CD4-positive, alpha-beta T cell treated with Interferon gamma for 1 hour (primary cell): ENCODE data around the gene PLEKHA7.
"Not testable (repeated sequence)": the region's sequence is repeated elsewhere in the genome, so short reads cannot be mapped to it uniquely, and the experiment has no call there.

Experiments
- DNase-seq: peaks from one replicate; pipeline ENCODE4 v3.0.0-alpha.2; 2020

PLEKHA7 gene

DNA sequence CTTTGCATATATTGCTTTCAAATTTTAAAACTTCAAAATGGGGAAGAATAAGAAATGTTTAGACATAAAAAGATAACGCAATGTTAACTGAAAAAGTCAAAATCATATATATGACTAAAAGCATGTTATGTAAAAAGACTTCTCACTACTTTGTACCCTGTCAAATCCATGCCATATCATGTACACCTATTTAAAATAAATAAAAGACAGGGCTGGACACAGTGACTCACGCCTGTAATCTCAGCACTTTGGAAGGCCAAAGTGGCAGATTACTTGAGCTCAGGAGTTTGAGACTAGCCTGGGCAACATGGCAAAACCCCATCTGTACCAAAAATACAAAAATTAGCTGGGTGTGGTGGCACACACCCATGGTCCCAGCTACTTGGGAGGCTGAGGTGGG, 109.5 kb downstream of the PLEKHA7 start:
- not testable (repeated sequence) for DNase-seq

DNA sequence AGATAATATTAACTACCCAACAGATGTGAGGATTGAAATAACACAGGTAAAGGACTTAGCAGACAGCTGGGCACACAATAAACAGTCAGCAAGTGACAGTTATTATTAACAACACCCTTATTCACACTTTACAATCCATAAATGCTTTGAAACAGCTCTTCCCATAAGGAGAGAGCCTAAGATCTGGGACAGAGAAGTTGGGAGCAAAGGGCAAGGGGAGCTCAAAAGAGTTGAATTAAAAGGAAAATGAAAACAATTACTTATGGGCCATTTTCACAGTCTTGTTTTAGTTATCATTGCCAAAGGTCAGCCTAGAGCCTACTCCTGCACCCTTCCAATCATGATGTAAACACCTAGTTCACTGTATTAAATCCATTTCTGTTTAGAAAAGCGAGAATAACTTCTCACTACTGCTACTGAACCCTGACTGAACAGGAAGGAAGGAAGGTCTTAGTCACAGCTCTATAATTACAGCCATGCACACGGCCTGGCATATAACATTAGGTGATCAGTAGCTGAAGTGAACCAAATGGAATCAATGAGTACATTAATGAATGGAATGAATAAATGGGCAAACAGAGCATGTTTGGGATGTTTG, 111.3 kb downstream of the PLEKHA7 start:
- no peak for DNase-seq

DNA sequence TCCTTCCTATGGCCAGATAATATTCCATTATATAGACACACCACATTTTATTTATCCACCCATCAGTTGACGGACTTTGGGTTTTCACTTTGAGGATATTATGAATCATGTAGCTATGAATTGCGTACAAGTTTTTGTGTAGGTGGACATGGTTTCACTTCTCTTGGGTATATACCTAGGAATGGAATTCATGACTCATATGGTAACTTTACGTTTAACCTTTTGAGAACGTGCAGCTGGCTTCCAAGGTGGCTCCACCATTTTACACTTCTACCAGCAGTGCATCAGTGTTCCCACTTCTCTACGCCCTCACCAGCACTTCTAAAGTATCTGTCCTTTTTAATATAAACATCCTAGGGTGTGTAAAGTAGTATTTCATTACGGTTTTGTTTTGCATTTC, 112.0 kb downstream of the PLEKHA7 start:
- DNase-seq, result no peak

DNA sequence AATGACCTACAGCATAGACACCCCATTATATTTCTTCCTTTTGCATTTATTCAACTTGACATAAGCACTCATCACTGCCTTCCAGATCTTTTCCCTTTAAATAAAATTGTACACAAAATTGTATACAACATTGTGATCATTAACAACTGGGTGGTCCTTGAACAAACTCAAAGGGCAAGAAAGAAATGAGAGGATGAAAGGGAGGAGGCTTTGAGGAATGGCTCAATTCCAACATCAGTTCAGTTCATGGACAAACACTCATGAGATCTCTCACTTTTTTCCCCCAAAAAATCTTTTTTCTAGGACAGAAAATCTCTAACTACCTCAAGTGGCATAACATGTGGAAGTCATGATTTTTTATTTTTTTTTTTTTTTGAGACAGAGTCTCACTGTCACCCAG, 113.7 kb downstream of the PLEKHA7 start:
- no peak for DNase-seq

DNA sequence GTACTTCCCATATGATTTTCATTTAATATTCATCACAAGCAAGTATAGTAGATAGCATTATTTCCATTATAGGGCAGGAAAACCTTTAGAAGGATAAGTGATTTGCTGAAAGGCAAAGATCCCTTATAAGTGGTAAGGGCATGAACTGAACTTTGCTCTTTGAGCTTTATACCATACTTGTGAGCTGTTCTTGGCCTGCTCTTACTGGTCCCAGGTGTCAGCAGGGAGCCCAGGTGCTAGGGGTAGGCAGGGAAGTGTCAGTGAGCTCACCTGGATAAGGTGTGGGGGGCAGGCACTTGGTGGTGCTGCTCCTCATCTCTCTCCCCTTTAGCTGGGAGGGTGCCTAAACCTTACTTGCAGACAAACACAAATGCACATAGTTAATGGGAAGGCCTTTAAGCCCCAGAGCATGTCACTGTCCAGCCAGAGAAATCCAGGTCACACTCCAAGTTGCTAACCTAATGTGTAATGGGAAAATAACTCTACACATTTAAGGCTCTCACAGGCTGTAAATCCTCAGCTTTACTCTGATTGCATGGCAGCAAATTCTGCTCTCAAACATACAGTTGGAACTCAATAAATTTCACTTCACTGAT, 114.4 kb downstream of the PLEKHA7 start:
- no peak for DNase-seq

DNA sequence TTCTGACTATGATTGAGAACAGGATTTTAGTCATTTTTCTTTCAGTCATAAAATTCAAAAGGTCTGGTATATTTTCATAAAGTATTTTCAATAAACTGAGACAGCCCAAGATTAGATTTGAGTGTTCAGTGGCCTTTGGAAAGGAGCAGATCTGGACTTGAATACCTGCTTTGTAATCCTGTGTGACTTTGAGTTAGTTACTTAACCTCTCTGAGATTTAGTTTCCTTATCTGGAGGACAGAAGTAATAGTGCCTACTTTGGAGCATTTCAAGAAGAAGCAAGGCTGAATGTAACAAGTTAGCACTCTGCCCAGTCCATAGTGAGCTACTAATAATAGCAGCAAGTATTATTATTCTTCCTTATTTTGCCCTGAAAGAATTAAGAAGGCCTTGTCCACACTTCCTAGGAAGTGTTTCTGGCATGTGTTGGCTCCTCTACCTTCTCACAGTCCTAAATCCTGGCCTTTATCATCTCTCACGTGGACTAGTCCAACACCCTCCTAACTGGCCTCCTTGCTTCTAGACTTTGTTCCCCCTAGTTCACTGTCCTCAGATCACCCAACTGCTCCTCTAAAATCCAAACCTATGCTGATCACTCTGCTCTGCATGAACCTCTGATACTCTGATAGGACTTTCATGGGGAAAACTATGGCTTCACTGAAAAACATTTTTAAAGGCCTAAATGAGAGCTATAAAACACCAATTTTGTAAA, 115.8 kb downstream of the PLEKHA7 start:
- DNase-seq, result no peak

DNA sequence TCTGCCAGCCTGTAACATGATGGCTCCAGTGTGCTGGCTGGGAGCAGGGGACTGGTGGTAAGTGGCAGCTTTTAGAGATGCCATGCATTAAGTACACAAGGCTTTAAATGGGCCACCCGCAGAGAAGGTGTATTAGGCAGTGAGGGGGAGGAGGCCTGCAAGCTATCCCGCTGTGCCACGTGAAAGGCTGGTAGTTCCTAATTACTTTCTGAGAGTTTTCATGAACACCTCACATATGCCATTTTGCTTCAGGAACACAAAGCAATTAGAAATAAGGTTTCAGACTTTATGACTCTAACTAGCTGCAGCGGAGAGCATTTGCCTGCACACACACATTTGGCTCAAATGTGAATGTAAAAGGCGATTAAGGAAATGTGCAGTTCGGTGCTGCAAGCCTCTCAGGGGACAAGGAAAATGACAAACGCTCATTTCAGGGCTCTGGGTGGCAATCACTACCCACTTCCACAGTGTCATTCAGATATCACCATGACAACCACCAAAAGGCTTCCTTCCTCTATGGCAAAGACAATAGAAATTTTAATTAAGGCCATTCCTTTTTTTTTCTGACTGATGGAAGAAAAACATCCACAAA, 116.6 kb downstream of the PLEKHA7 start:
- no peak for DNase-seq

DNA sequence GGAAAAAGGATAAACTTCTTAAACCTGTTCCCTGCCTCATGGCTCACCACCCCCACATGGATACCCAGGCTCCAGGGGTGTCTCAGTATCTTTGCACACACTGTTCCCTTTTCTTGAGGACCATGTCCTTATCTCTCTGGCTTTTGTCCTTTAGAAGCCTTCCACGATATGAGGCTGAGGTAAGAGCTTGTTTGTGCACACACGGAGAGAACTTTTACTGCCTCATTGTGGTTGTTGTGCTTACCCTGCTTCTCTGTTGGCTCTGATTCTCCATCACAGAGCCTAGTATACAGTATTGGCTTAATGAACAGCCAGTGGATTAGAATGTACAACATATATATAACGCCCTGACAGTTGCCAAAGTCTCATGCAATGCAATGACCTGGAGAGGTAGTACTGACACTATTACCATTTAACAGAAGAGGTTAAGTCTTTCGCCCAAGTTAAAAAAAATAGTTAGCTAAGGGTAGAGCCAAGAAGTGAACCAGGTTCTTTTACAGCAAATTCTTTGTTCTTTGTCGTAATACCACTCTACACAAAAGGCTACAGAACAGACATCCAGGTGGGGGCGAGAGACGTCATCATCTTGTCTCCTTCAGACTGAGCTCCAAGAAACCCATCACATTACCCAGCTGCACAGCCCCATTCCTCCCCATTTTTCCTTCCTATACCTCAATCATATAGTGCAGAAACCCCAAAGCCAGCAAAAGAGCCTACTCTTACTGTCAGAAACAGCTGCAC, 117.3 kb downstream of the PLEKHA7 start:
- no peak for DNase-seq

DNA sequence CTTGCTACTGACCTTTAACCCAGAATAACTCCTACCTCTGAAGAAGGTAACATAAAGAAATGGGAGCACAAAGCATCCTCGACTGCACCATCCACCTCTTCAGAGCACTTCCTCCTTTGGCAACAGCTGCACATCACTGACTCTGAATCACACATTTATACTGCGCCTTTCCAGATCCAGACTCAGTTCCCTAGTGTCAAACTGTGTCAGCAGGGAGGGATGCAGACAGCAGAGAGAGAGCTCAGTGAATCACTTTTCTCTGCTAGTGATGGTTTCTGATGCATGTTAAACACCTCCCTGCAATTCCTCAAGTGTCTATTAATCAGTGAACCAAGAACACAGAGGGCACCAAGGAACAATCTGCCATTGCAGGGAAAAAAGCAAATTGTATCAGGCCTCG, 118.9 kb downstream of the PLEKHA7 start:
- no peak for DNase-seq

DNA sequence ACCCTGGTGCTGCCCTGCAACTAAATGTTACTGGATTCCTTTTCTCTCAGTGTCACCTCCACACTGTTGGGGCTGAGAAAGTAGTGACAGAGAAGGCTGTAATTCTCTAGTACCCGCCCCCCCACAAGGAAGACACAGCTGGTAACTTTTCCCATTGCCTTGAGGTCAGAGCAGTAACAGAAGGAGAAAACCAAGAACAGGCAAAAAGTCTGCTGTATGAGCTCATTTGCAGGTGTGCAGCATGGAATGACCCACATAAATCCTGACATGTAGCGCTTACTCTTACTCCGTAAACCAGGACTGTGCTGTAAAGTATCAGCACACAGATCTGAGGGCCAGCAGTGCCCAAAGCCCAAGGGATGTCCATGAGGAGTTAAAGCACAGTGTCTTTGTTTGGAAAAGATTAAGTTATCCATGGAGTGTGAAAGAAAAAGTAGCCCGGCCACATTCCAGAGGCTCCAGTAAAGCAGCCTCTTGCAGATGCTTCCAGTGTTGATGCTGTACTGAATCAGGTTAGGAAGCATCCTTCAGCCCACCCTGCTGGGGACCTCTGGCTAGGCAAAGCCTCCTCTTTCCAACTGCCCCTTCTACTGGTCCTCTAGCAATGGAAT, 120.7 kb downstream of the PLEKHA7 start:
- no peak for DNase-seq

DNA sequence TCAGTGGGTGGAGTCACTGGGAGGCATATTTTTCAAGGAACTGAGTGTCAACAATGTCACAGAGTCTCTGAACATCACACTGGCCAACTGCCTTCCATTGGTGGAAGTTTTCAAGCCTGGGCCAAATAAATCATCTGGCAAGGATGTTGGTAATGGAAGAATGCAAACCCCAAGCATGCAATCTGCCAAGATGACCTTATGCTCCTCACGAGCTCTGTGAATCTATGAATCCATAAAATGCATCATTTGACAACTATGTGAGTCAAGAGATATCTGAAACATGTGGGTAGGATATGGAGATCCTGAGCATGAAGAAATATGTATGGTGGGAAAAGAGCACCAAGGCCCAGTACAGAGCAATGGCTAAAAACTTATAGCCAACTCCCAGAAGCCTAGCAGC, 122.2 kb downstream of the PLEKHA7 start:
- DNase-seq, result no peak

DNA sequence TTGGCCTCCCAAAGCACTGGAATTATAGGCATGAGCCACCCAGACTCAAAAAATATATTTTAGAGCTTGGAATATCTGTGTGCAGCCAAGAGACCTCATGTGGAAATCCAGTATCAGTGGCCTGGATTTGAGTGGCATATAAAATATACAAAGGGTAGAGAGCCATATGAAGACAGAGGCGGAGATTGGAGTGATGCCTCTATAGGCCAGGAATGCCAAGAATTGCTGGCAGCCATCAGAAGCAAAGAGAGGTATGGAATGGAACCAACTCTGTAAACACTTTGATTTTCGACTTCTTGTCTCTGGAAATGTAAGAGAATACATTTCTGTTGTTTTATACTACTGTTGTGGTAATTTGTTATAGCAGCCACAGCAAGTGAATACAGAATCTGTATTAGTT, 123.0 kb downstream of the PLEKHA7 start:
- DNase-seq, result no peak

DNA sequence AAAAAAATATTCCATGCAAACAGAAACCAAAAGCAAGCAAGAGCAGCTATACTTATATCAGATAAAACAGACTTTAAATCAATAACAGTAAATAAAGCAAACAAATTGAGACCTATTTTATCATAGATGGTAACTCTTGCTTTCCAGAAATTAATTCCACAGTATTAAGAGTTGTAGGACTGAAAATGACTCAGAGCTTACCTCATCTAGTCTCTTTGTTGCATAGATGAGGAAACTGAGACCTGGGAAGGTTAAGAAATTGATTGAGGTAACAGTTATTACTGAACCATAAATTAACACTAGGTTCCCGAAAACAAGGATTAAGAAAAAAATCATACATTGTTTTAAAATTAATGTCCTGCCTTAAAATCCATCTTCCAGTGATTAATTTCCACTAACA, 123.8 kb downstream of the PLEKHA7 start:
- no peak for DNase-seq

DNA sequence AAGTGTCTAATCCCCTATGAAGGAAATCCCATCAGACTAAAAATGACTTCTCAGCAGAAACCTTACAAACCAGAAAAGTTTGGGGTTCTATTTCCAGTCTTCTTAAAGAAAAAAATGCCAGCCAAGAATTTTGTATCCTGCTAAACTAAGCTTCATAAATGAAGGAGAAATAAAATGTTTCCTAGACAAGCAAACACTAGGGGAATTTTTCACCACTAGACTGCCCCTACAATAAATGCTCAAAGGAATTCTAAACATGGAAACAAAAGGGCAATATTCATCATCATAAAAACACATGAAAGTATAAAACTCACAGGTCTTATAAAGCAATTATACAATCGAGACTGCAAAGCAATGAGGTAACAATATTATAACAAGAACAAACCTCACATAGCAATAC, 124.3 kb downstream of the PLEKHA7 start:
- DNase-seq, result no peak

DNA sequence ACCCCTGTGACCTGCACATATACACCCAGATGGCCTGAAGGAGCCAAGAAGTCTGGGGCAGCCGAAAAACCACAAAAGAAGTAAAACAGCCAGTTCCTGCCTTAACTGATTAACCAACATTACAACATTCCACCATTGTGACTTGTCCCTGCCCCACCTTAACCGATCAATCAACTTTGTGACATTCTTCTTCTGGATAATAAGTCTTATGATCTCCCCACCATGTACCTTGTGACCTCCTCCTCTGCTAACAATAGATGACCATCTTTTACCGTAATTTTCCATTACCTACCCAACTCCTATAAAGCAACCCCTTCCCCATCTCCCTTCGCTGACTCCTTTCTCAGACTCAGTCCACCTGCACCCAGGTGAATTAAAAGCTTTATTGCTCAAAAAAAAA, 125.2 kb downstream of the PLEKHA7 start:
- not testable (repeated sequence) for DNase-seq

DNA sequence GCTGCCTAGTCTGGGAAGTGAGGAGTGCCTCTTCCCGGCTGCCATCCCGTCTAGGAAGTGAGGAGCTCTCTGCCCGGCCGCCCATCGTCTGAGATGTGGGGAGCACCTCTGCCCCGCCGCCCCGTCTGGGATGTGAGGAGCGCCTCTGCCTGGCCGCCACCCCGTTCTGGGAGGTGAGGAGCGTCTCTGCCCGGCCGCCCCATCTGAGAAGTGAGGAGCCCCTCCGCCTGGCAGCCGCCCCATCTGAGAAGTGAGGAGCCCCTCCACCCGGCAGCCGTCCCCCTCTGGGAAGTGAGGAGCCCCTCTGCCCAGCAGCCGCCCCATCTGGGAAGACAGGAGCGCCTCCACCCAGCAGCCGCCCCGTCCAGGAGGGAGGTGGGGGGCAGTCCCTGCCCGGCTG, 126.3 kb downstream of the PLEKHA7 start:
- not testable (repeated sequence) for DNase-seq

DNA sequence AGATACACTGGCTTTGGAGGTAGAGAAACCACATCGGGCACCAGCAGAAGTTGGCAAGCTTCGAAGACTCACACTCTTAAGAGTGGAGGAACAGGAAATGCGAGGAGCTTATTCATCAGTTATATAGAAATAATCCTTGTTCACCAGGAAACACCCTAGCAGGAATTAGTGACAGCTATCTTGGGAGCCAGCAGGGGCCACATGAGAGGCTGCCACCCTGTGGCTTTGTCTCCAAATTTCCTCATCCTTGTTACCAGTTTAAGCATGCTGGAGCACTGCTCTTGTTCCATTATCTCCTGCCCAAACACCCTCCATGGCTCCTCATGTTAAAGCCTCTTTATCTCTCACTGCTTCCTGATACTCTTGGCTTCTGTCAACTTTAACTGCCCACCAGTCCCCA, 131.0 kb downstream of the PLEKHA7 start:
- DNase-seq, result no peak

DNA sequence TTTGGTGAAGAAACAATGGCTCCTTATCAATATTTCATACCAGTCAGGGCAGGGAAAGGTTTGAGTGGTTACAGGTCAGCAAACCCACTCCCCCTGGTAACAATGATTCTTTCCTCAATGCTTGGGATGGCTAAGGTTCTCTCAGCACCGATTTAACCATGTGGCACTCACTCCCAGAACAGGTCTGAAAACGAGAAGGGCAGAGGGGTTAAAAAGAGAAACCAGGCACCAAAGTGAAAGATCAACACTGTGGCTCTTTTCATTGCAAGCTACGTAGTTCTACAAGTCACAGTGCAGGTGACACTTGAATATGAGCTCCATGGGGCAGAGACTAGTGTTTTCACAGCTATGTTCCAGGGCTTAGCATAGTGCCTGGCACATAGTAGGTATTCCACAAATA, 132.4 kb downstream of the PLEKHA7 start:
- no peak for DNase-seq

DNA sequence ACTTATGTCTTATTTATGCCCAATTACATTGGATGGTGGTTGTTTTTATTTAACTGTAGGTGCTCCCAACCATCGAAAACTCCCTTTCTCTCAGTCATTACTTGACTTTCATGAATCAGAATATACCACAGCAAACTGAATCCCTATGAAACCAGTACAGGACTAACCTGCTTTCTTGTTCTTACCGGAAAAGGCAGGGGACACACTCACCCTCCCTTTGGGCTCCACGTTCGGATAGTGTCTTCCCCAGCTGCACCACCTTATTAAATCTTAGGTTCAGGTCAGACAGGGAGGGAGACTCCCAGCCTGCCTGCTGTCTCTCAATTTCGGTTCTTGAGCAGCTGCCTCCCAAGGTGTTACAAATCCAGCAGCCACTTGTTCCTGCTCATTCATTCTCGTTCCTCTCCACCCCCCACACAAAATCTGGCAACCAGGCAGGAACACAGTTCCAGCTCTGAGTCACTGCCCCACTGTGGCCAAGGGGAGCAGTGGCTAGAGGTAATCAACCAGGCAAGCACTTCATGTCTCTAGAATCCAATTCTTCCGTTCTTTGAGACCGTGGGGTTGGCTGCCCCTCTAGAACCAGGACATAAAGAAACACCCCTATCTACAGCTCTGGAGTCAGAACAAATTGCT, 133.0 kb downstream of the PLEKHA7 start:
- DNase-seq, result no peak

DNA sequence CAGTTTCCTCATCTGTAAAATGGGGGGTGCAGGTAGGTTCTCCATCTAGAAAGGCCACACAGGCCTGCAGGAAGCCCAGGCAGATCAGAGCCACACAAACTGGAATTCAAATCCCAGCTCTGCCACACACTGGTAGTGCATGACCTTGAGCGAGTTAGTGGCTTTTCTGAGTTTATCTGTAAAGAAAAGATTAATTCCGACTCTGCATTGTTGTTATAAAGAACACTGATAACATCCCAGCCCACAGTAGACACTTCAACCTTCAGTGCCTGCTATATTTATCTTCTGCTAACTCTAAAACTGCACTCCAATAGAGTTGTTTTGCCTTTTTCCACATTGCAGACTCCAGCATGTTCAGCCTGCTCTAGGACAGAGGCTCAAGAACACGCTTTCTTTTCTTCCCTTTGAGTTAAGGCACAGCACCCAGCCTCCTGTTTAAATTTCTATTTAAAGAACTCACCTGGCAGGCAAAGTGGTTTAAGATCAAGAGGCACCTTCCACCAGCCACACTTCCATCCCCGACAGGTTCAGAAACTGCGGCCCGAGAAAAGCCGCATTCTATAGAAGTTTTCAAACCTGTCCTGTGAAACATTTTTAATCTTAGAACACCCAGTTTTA, 133.9 kb downstream of the PLEKHA7 start:
- no peak for DNase-seq

DNA sequence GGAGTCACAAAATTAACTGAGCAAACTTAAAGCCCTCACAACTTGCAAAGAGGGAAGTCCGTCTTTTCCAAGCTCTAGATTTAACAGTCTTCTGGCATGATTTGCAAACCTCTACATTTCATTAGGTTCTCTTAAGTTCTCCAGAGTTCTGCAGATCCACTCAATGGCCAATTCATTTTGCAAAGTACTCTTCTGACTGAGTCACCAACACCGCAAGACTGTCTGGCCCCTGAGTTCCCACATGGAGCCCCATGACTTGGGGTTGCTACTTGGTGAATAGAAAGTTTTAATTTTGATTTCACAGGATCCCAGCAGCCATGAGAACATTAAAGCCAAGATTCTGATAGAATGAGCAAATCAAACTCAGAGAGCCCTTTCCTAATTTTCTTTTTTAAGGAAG, 134.5 kb downstream of the PLEKHA7 start:
- no peak for DNase-seq

DNA sequence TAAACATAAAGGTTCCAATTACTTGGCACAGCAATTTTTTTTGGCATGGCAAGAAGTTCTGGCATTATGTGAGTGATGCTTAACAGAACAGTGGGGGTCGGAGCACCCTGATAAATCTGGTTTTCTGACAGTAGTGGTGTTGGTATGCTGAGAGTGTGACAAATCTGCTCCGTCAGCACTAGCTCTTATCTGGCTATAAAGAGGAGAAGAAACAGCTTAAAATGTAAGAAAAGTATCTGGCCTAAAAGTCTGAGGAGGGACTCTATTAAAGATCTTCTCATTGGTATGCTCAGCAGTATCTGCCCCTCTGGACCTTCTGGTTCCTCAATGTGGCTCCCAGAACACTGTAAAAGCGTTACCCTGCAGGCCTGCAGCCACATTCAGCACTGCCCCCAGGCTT, 137.4 kb downstream of the PLEKHA7 start:
- DNase-seq, result no peak
